ENCODE data around the gene ATP2C2. TPM values are rescaled to one million over a fixed set of nuclear protein-coding genes. Genes with fewer than 3 reads are reported as not detected.

Gene ATP2C2
- total RNA-seq, 1 donor from 2014 or later: 17.9 TPM

- TF ChIP-seq CTCF (IDR thresholded peaks at IDR 0.05; ENCODE audit: insufficient read depth, low read length, poor library complexity, severe bottlenecking): no peak
- DNase-seq (ENCODE audit: low read depth): no peak
- Histone ChIP-seq H3K4me3 (ENCODE audit: low read depth, low read length) (no peak overlapping the region), H3K27me3 (ENCODE audit: control insufficient read depth, insufficient read depth, low read length) (peaks cover 8% of the 10 kb centered on the region), H3K36me3 (ENCODE audit: control insufficient read depth, insufficient read depth, low read length) (no peaks in the 10 kb centered on the region)
Measured at GRCh38 chr16:84344781-84345180, 23.6 kb upstream of the ATP2C2 start.

DNA sequence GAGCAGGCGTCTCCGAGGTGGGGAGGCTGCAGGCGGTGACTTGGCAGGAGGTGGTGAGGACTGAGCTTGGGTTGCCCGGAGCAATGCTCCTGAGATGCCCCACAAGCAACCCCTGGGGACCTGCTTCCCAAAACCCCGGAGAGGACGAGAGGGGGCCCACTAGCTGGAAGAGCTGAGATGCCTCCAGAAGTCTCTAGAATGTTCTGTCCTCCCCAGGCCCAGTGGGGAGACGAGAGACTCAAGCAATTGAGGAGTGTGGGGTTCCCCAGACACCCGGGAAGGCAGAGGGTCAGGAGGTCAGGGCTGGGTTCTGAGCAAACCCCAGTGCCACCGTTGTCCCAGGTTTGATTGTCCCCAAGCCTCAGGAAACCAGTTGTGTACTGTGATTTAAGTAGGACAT is 21.2 kb upstream of the ATP2C2 start:
- H3K27me3 ChIP-seq (ENCODE audit: control insufficient read depth, insufficient read depth, low read length): no peaks in the 10 kb centered on the region
- H3K36me3 ChIP-seq (ENCODE audit: control insufficient read depth, insufficient read depth, low read length): no peaks in the 10 kb centered on the region
- no peak for DNase-seq (ENCODE audit: low read depth)
- TF ChIP-seq CTCF (IDR thresholded peaks at IDR 0.05; ENCODE audit: insufficient read depth, low read length, poor library complexity, severe bottlenecking): no peak
- no peak overlapping the region for H3K4me3 ChIP-seq (ENCODE audit: low read depth, low read length)

- Histone ChIP-seq H3K27me3 (ENCODE audit: control insufficient read depth, insufficient read depth, low read length) (no peaks in the 10 kb centered on the region), H3K36me3 (ENCODE audit: control insufficient read depth, insufficient read depth, low read length) (no peaks in the 10 kb centered on the region), H3K4me3 (ENCODE audit: low read depth, low read length) (no peak overlapping the region)
- no peak for DNase-seq (ENCODE audit: low read depth)
- TF ChIP-seq CTCF (IDR thresholded peaks at IDR 0.05; ENCODE audit: insufficient read depth, low read length, poor library complexity, severe bottlenecking): no peak
Measured at GRCh38 chr16:84348386-84348888, 19.9 kb upstream of the ATP2C2 start.

DNA sequence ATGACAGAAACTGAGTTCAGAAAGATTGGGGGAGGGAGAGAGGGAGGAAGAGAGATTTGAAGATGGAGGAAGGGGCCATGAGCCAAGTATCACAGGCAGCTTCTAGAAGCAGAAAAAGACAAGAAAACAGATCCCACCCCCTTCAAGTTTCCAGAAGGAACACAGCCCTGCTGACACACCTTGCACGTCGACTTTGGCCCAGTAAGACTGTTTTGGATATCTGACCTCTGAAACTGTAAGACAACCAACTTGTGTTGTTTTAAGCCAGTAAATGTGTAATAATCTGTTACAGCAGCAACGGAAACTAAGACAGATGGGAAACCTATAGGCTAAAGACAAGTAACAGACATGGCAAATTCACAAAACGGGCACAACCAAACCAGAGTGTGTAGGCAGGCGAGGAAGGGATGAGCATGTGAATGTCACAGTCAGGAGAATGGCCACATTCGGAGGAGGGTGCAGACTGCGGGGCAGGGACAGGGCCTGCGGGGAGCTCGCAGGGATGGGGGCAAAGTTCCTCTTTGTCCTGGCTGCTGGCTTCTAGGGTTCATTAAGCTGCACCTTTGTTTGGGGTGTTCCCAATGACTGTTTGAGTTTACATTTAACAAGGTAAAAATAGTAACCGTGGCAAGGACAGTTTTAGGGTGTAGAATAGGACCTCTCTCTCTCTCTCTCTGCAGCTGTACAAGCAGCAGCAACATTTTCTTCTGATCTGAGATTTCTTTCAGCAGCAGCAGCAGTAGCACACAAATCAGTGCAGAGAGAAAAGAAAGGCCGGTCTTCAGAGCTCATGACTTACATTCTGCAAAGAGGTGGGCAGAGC is 18.3 kb upstream of the ATP2C2 start:
- no peaks in the 10 kb centered on the region for H3K27me3 ChIP-seq (ENCODE audit: control insufficient read depth, insufficient read depth, low read length)
- no peak for TF ChIP-seq CTCF (IDR thresholded peaks at IDR 0.05; ENCODE audit: insufficient read depth, low read length, poor library complexity, severe bottlenecking)
- no peaks in the 10 kb centered on the region for H3K36me3 ChIP-seq (ENCODE audit: control insufficient read depth, insufficient read depth, low read length)
- H3K4me3 ChIP-seq (ENCODE audit: low read depth, low read length): no peak overlapping the region
- DNase-seq (ENCODE audit: low read depth): no peak

DNA sequence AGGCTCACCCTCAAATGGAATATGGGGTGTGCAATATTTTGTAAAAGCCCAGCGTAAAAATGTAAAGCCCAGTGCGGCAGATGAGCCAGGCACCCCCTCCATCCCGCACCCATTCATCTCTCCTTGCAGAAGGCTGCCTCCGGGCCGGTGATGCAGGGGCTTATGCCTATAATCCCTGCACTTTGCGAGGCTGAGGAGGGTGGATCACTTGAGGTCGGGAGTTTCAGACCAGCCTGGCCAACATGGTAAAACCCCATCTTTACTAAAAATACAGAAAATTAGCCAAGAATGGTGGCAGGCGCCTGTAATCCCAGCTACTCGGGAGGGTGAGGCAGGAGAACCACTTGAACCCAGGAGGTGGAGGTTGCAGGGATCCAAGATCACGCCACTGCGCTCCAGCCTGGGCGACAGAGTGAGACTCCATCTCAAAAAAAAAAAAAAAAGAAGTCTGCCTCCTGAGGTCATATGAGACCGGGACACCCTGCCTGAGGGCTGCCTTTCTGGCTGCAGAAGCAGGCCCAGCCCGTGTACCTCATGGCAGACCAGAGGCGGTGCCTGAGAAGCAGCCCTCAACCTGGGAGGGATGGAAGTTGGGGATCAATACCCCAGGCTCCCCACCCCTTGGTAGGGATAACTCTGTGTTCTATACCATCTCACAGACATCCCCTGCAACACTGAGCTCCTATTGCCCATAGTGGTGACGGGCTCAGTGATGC is 17.5 kb upstream of the ATP2C2 start:
- Histone ChIP-seq H3K27me3 (ENCODE audit: control insufficient read depth, insufficient read depth, low read length) (no peaks in the 10 kb centered on the region), H3K36me3 (ENCODE audit: control insufficient read depth, insufficient read depth, low read length) (no peaks in the 10 kb centered on the region), H3K4me3 (ENCODE audit: low read depth, low read length) (no peak overlapping the region)
- no peak for TF ChIP-seq CTCF (IDR thresholded peaks at IDR 0.05; ENCODE audit: insufficient read depth, low read length, poor library complexity, severe bottlenecking)
- DNase-seq (ENCODE audit: low read depth): no peak

All from kidney epithelial cell (primary cell).